ENCODE results near the gene TFF2.

- no peak for TF ChIP-seq CTCF (conservative IDR thresholded peaks at IDR 0.05; ENCODE audit: low read length)
- TF ChIP-seq EZH2phosphoT487 (IDR thresholded peaks at IDR 0.05; ENCODE audit: borderline replicate concordance), result no peak
Observed at GRCh38 chr21:42311160-42311559, 39.6 kb downstream of the TFF2 start.

Data from Loucy (cell line).